CD4-positive, alpha-beta memory T cell (primary cell): ENCODE measurements around the gene CLIC3. TPM values are rescaled to one million over a fixed set of nuclear protein-coding genes. Genes with fewer than 3 reads are reported as not detected.

ENCODE experiments used
- CTCF ChIA-PET: fragments of 350-600 bp; sonication (Branson Sonifier 250); formaldehyde crosslinking; loops from one replicate; lab custom pipeline; 2021; ENCODE audit warnings: inconsistent platforms; ENCODE audit not compliant: partially characterized antibody; lab: Charles Lee
- POLR2A ChIA-PET: fragments of 350-600 bp; sonication (Branson Sonifier 250); formaldehyde crosslinking; loops from one replicate; lab custom pipeline; 2021; ENCODE audit not compliant: partially characterized antibody; lab: Charles Lee
- DNase-seq, 5 donors: peaks; one replicate each; pipeline versions ENCODE4 v3.0.0 to v3.0.0-alpha.2; 2020 to 2022; ENCODE audit warnings: mixed read lengths in 1 of 5
- H3K27ac ChIP-seq: one replicate; pipeline ENCODE4 v1.7.0; 2013; ENCODE audit warnings: low read depth, low read length
- H3K27me3 ChIP-seq: 2 replicates; pipeline ENCODE4 v1.7.0; 2013; ENCODE audit warnings: mild to moderate bottlenecking, low read length, moderate library complexity; ENCODE audit not compliant: insufficient read depth
- H3K36me3 ChIP-seq: 2 replicates; pipeline ENCODE4 v1.7.0; 2013; ENCODE audit warnings: mild to moderate bottlenecking, low read length, moderate library complexity; ENCODE audit not compliant: insufficient read depth
- H3K4me1 ChIP-seq: 2 replicates; pipeline ENCODE4 v1.7.0; 2013; ENCODE audit warnings: mild to moderate bottlenecking, low read length, moderate library complexity; ENCODE audit not compliant: insufficient read depth
- H3K4me3 ChIP-seq, 2 donors: one replicate each; pipeline ENCODE4 v1.7.0; 2013; ENCODE audit warnings: low read length in 2 of 2, mild to moderate bottlenecking in 1 of 2
- H3K9me3 ChIP-seq, 2 donors: one replicate each; pipeline ENCODE4 v1.7.0; 2013; ENCODE audit warnings: low read length in 2 of 2, control low read depth in 1 of 2; ENCODE audit not compliant: control insufficient read depth in 1 of 2
- H3K27ac Mint-ChIP-seq, 7 donors: one replicate each; pipeline ENCODE4 v1.8.0; 2020 to 2021; ENCODE audit warnings: mixed read lengths in 7 of 7, mild to moderate bottlenecking in 6 of 7, inconsistent platforms in 3 of 7, moderate library complexity in 3 of 7
- H3K27me3 Mint-ChIP-seq, 2 donors: one replicate each; pipeline ENCODE4 v1.8.0; 2020 to 2021; ENCODE audit warnings: mixed read lengths in 2 of 2
- H3K36me3 Mint-ChIP-seq, 2 donors: one replicate each; pipeline ENCODE4 v1.8.0; 2020 to 2021; ENCODE audit warnings: mixed read lengths in 2 of 2, inconsistent platforms in 1 of 2, mild to moderate bottlenecking in 1 of 2
- H3K4me1 Mint-ChIP-seq, 4 donors: one replicate each; pipeline ENCODE4 v1.8.0; 2020 to 2021; ENCODE audit warnings: mixed read lengths in 4 of 4, mild to moderate bottlenecking in 1 of 4
- H3K4me3 Mint-ChIP-seq, 8 donors: one replicate each; pipeline ENCODE4 v1.8.0; 2020 to 2021; ENCODE audit warnings: mixed read lengths in 8 of 8, mild to moderate bottlenecking in 7 of 8, moderate library complexity in 6 of 8, inconsistent platforms in 3 of 8
- H3K9me3 Mint-ChIP-seq, 8 donors: one replicate each; pipeline ENCODE4 v1.8.0; 2020 to 2021; ENCODE audit warnings: mixed read lengths in 8 of 8, mild to moderate bottlenecking in 5 of 8, inconsistent platforms in 3 of 8, moderate library complexity in 1 of 8
- intact Hi-C: fragments of 100-400 bp; cut with micrococcal nuclease; formaldehyde crosslinking; loops from one replicate; pipeline ENCODE4 v1.15.1; 2023
- polyA plus RNA-seq, 2 donors: library from polyadenylated mRNA; unstranded; fragments of 300-500 nt; fragmentation: Illumina TruSeq; gene quantifications; one replicate each; pipeline ENCODE4 v1.2.3, GENCODE V29; 2021
- total RNA-seq, 2 experiments: library from RNA; stranded (reverse); gene quantifications; one replicate each; pipeline ENCODE4 v1.2.3, GENCODE V29; 2021

Gene CLIC3
- total and polyA plus RNA-seq, 4 experiments from 2014 or later, result 3.1 to 7.8 (median 4.4) TPM

- H3K36me3 Mint-ChIP-seq, result peaks cover 0 to 13% of the 10 kb centered on the region in 2 donors
- DNase-seq, result no peak
- POLR2A ChIA-PET, result interaction anchor here (0.9 kb wide), 1 partner anchor 11 kb away, joined by 3 read pairs; no protein-coding TSS in a partner anchor
- no peak overlapping the region for H3K27ac ChIP-seq
- H3K27me3 Mint-ChIP-seq, result no peaks in the 10 kb centered on the region
- no peaks in the 10 kb centered on the region for H3K27me3 ChIP-seq
- CTCF ChIA-PET, result interaction anchor here (3.2 kb wide), 1 partner anchor 15 kb away, joined by 9 read pairs; the partner anchor contains the start of gene ABCA2
- no peaks in the 10 kb centered on the region for H3K4me1 Mint-ChIP-seq
- intact Hi-C loops, result no loop called here
- H3K4me1 ChIP-seq, result no peaks in the 10 kb centered on the region
- H3K9me3 Mint-ChIP-seq, result no peaks in the 10 kb centered on the region
- H3K4me3 Mint-ChIP-seq, result no peak overlapping the region
- H3K4me3 ChIP-seq, result no peak overlapping the region
- no peak overlapping the region for H3K27ac Mint-ChIP-seq
- no peaks in the 10 kb centered on the region for H3K9me3 ChIP-seq
- peaks cover 8% of the 10 kb centered on the region for H3K36me3 ChIP-seq
Observed at GRCh38 chr9:137014166-137014565, 17.8 kb upstream of the CLIC3 start.

- peaks cover 0 to 12% of the 10 kb centered on the region in 2 donors for H3K36me3 Mint-ChIP-seq
- POLR2A ChIA-PET, result no interaction called here
- no peaks in the 10 kb centered on the region for H3K4me1 Mint-ChIP-seq
- no peaks in the 10 kb centered on the region for H3K9me3 ChIP-seq
- no peak overlapping the region for H3K27ac Mint-ChIP-seq
- no peaks in the 10 kb centered on the region for H3K4me1 ChIP-seq
- H3K4me3 Mint-ChIP-seq, result no peak overlapping the region
- intact Hi-C loops, result no loop called here
- no peaks in the 10 kb centered on the region for H3K27me3 Mint-ChIP-seq
- peaks cover 8% of the 10 kb centered on the region for H3K36me3 ChIP-seq
- no peak overlapping the region for H3K27ac ChIP-seq
- no peak overlapping the region for H3K4me3 ChIP-seq
- H3K9me3 Mint-ChIP-seq, result no peaks in the 10 kb centered on the region
- H3K27me3 ChIP-seq, result no peaks in the 10 kb centered on the region
- DNase-seq, result no peak
- CTCF ChIA-PET, result interaction anchor here (3.2 kb wide), 1 partner anchor 15 kb away, joined by 9 read pairs; the partner anchor contains the start of gene ABCA2
Observed at GRCh38 chr9:137013571-137013940, 17.2 kb upstream of the CLIC3 start.

DNA sequence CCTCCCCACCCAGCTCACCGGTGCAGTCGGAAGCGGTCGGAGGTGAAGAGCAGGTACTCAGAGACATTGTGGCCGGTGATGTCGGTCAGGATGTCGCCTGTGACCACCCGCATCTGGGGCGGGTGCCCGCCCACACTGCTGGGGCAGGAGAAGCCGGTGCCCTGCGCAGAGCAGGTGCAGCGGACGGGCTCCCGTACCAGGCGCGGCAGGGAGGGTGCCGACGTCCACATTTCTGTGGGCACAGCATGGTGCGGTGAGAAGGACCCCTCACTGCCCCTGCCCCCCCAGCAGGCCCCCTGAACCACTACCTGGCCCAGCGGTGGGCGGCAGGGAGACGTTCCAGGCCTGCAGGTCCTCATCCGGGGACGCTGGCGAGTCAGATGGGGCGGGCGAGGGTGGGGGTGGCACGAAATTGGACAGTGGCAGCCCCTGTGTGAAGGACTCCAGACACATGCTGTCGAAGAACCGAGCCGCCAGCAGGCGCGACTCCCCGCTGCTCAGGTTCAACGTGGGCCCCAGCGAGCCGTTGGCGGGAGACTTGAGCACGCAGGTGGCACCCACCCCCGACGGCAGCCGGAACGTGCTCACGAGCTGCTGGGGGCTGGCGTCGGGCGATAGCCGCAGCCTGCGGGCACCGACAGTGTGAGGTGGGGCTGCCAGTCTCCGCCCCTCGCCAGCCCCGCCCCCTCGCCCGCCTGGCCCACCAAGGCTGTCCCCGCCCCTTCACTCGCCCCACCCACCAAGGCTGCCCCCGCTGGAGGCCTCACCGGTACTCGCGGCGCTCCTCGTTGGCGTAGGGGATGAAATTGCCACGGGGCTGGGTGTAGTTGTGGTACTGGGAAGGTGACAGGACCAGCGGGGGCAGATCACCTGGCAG lies 16.6 kb upstream of the CLIC3 start:
- Mint-ChIP-seq H3K27ac (no peak overlapping the region), H3K9me3 (no peaks in the 10 kb centered on the region), H3K36me3 (peaks cover 0 to 12% of the 10 kb centered on the region in 2 donors), H3K4me1 (no peaks in the 10 kb centered on the region), H3K27me3 (no peaks in the 10 kb centered on the region), H3K4me3 (no peak overlapping the region)
- no peaks in the 10 kb centered on the region for H3K9me3 ChIP-seq
- peaks cover 8% of the 10 kb centered on the region for H3K36me3 ChIP-seq
- POLR2A ChIA-PET, result no interaction called here
- H3K27me3 ChIP-seq, result no peaks in the 10 kb centered on the region
- no peak overlapping the region for H3K27ac ChIP-seq
- no peaks in the 10 kb centered on the region for H3K4me1 ChIP-seq
- intact Hi-C loops, result no loop called here
- H3K4me3 ChIP-seq, result no peak overlapping the region
- no peak for DNase-seq
- CTCF ChIA-PET, result interaction anchor here (3.2 kb wide), 1 partner anchor 16 kb away, joined by 9 read pairs; the partner anchor contains the start of gene ABCA2

DNA sequence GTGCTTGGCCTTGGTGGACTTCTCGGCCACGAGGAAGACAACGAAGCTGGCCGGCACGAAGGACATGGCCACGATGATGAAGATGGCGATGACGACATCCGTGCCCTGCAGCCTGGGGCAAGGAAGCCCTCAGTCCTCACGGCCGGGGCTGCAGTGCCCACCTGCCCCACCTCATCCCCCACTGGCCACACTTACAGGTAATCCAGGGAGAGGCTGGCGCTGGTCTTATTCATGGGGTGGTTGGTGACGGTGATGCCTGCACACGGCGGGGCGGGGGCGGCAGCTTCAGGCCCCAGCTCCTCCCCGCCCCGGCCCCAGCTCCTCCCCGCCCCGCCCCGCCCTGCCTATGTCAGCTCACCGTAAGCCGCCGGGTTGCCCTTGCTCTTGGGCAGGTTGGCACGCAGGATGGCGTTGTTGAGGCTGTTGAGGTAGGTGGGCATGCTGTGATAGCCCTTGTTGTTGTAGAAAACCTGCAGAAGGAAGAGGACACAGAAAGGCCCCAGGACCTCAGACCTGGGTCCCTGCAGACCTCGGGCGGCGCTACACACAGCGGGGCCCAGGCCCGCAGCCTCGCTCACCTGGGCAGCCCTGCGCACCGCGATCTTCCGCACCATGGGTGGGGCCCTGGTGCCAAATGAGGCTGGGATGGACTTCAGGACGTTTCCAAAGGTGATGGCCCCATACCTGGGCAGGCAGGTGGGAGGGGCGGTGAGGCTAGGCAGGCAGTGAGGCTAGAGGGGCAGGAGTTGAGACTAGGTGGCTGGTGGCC lies 15.7 kb upstream of the CLIC3 start:
- Mint-ChIP-seq H3K27ac (no peak overlapping the region), H3K27me3 (no peaks in the 10 kb centered on the region), H3K9me3 (no peaks in the 10 kb centered on the region), H3K4me1 (no peaks in the 10 kb centered on the region), H3K36me3 (peaks cover 0 to 12% of the 10 kb centered on the region in 2 donors), H3K4me3 (no peak overlapping the region)
- H3K36me3 ChIP-seq, result peaks cover 8% of the 10 kb centered on the region
- H3K9me3 ChIP-seq, result no peaks in the 10 kb centered on the region
- no peak overlapping the region for H3K4me3 ChIP-seq
- no peak for DNase-seq
- no peak overlapping the region for H3K27ac ChIP-seq
- no peaks in the 10 kb centered on the region for H3K4me1 ChIP-seq
- ChIA-PET CTCF (no interaction called here), POLR2A (no interaction called here)
- intact Hi-C loops, result no loop called here
- no peaks in the 10 kb centered on the region for H3K27me3 ChIP-seq

- no peak overlapping the region for H3K4me3 Mint-ChIP-seq
- no peaks in the 10 kb centered on the region for H3K9me3 Mint-ChIP-seq
- Histone ChIP-seq H3K9me3 (no peaks in the 10 kb centered on the region), H3K27me3 (no peaks in the 10 kb centered on the region), H3K36me3 (peaks cover 7% of the 10 kb centered on the region), H3K27ac (no peak overlapping the region), H3K4me1 (no peaks in the 10 kb centered on the region), H3K4me3 (no peak overlapping the region)
- no peaks in the 10 kb centered on the region for H3K27me3 Mint-ChIP-seq
- H3K27ac Mint-ChIP-seq, result no peak overlapping the region
- ChIA-PET POLR2A (no interaction called here), CTCF (interaction anchor here (0.7 kb wide), 1 partner anchor 57 kb away, joined by 3 read pairs; no protein-coding TSS in a partner anchor)
- intact Hi-C loops, result no loop called here
- DNase-seq, result no peak
- no peaks in the 10 kb centered on the region for H3K4me1 Mint-ChIP-seq
- peaks cover 0 to 8% of the 10 kb centered on the region in 2 donors for H3K36me3 Mint-ChIP-seq
Observed at GRCh38 chr9:137011156-137011555, 14.8 kb upstream of the CLIC3 start.

GRCh38 chr9:137009938-137010732 lies 13.8 kb upstream of the CLIC3 start:
- ChIA-PET POLR2A (no interaction called here), CTCF (interaction anchor here (0.6 to 0.7 kb wide), 2 partner anchors 25 to 58 kb away, joined by 3 read pairs; no protein-coding TSS in a partner anchor)
- no peak for DNase-seq
- H3K27me3 Mint-ChIP-seq, result no peaks in the 10 kb centered on the region
- H3K27ac Mint-ChIP-seq, result no peak overlapping the region
- H3K4me3 Mint-ChIP-seq, result no peak overlapping the region
- Histone ChIP-seq H3K27ac (no peak overlapping the region), H3K36me3 (peaks cover 3% of the 10 kb centered on the region), H3K4me3 (no peak overlapping the region), H3K27me3 (no peaks in the 10 kb centered on the region), H3K9me3 (no peaks in the 10 kb centered on the region), H3K4me1 (no peaks in the 10 kb centered on the region)
- no peaks in the 10 kb centered on the region for H3K4me1 Mint-ChIP-seq
- no peaks in the 10 kb centered on the region for H3K9me3 Mint-ChIP-seq
- intact Hi-C loops, result no loop called here
- H3K36me3 Mint-ChIP-seq, result peaks cover 0 to 8% of the 10 kb centered on the region in 2 donors
